HEK293 (cell line): ENCODE results near the gene PRKAG2.

Experiments used
- CTCF ChIP-seq: fragments of 450-650 bp; formaldehyde crosslinking; IDR thresholded peaks from 2 replicates; pipeline ENCODE4 v1.5.1; 2016; ENCODE audit warnings: missing biosample characterization, missing genetic modification characterization
- EGR2 ChIP-seq: fragments of 450-650 bp; formaldehyde crosslinking; IDR thresholded peaks from 2 replicates; pipeline ENCODE4 v1.5.1; 2016; ENCODE audit warnings: low read depth, missing biosample characterization, missing genetic modification characterization
- GLIS1 ChIP-seq: fragments of 450-650 bp; formaldehyde crosslinking; IDR thresholded peaks from 2 replicates; pipeline ENCODE4 v1.5.1; 2016; ENCODE audit warnings: missing biosample characterization, missing genetic modification characterization
- INSM2 ChIP-seq: fragments of 450-650 bp; formaldehyde crosslinking; IDR thresholded peaks from 2 replicates; pipeline ENCODE4 v1.5.1; 2016; ENCODE audit warnings: missing biosample characterization, missing genetic modification characterization
- KLF10 ChIP-seq: fragments of 450-650 bp; IDR thresholded peaks from 2 replicates; pipeline ENCODE4 v1.5.1; 2018; ENCODE audit warnings: missing biosample characterization, mild to moderate bottlenecking, missing genetic modification characterization
- KLF9 ChIP-seq: fragments of 450-650 bp; formaldehyde crosslinking; IDR thresholded peaks from 2 replicates; pipeline ENCODE4 v1.5.1; 2016; ENCODE audit warnings: missing biosample characterization, missing genetic modification characterization, low read depth
- ZBTB20 ChIP-seq: fragments of 450-650 bp; formaldehyde crosslinking; IDR thresholded peaks from 2 replicates; pipeline ENCODE4 v1.5.1; 2016; ENCODE audit warnings: missing biosample characterization, missing genetic modification characterization
- ZBTB21 ChIP-seq: fragments of 450-650 bp; formaldehyde crosslinking; IDR thresholded peaks from 2 replicates; pipeline ENCODE4 v1.5.1; 2017; ENCODE audit warnings: missing biosample characterization, missing genetic modification characterization
- ZBTB7A ChIP-seq: fragments of 450-650 bp; formaldehyde crosslinking; IDR thresholded peaks from 2 replicates; pipeline ENCODE4 v1.5.1; 2016; ENCODE audit warnings: low read depth, missing biosample characterization, missing genetic modification characterization
- ZIC2 ChIP-seq: fragments of 450-650 bp; formaldehyde crosslinking; IDR thresholded peaks from 2 replicates; pipeline ENCODE4 v1.5.1; 2016; ENCODE audit warnings: missing biosample characterization, missing genetic modification characterization
- ZNF114 ChIP-seq: fragments of 450-650 bp; formaldehyde crosslinking; IDR thresholded peaks from 2 replicates; pipeline ENCODE4 v1.5.0; 2017; ENCODE audit warnings: missing biosample characterization, missing genetic modification characterization
- ZNF133 ChIP-seq: fragments of 450-650 bp; formaldehyde crosslinking; IDR thresholded peaks from 2 replicates; pipeline ENCODE4 v1.5.1; 2016; ENCODE audit warnings: missing biosample characterization, missing genetic modification characterization
- ZNF24 ChIP-seq: fragments of 450-650 bp; formaldehyde crosslinking; IDR thresholded peaks from 2 replicates; pipeline ENCODE4 v1.5.1; 2016; ENCODE audit warnings: missing biosample characterization, missing genetic modification characterization
- ZNF280C ChIP-seq: fragments of 450-650 bp; formaldehyde crosslinking; IDR thresholded peaks from 2 replicates; pipeline ENCODE4 v1.5.1; 2016; ENCODE audit warnings: missing biosample characterization, missing genetic modification characterization
- ZNF335 ChIP-seq: fragments of 450-650 bp; formaldehyde crosslinking; conservative IDR thresholded peaks from 2 replicates; pipeline ENCODE4 v1.5.1; 2016; ENCODE audit warnings: missing biosample characterization, missing genetic modification characterization
- ZNF394 ChIP-seq: fragments of 450-650 bp; formaldehyde crosslinking; IDR thresholded peaks from 2 replicates; pipeline ENCODE4 v1.5.1; 2016; ENCODE audit warnings: missing biosample characterization, missing genetic modification characterization, mild to moderate bottlenecking, moderate library complexity, borderline replicate concordance
- ZNF521 ChIP-seq: fragments of 450-650 bp; formaldehyde crosslinking; IDR thresholded peaks from 2 replicates; pipeline ENCODE4 v1.5.1; 2017; ENCODE audit warnings: missing biosample characterization, mild to moderate bottlenecking, missing genetic modification characterization
- ZNF623 ChIP-seq: fragments of 450-650 bp; formaldehyde crosslinking; IDR thresholded peaks from 2 replicates; pipeline ENCODE4 v1.5.1; 2016; ENCODE audit warnings: missing biosample characterization, missing genetic modification characterization
- ZNF660 ChIP-seq: fragments of 450-650 bp; IDR thresholded peaks from 2 replicates; pipeline ENCODE4 v1.5.1; 2018; ENCODE audit warnings: missing biosample characterization, mild to moderate bottlenecking, missing genetic modification characterization
- ZSCAN18 ChIP-seq: fragments of 450-650 bp; formaldehyde crosslinking; IDR thresholded peaks from 2 replicates; pipeline ENCODE4 v1.5.1; 2016; ENCODE audit warnings: missing biosample characterization, missing genetic modification characterization
- TF ChIP-seq, protein P1 (sequence below): fragments of 450-650 bp; formaldehyde crosslinking; IDR thresholded peaks from 2 replicates; pipeline ENCODE4 v1.5.1; 2016; ENCODE audit warnings: missing biosample characterization, missing genetic modification characterization
- TF ChIP-seq, protein P2 (sequence below): fragments of 450-650 bp; formaldehyde crosslinking; IDR thresholded peaks from 2 replicates; pipeline ENCODE4 v1.5.1; 2017; ENCODE audit warnings: missing biosample characterization, missing genetic modification characterization
- TF ChIP-seq, protein P3 (sequence below): fragments of 450-650 bp; formaldehyde crosslinking; optimal IDR thresholded peaks from 2 replicates; pipeline ENCODE3; 2016; ENCODE audit warnings: missing biosample characterization, mild to moderate bottlenecking, missing genetic modification characterization

PRKAG2 gene

GRCh38 chr7:151727579-151728285 is 149.2 kb downstream of the PRKAG2 start (continued):
- TF ChIP-seq ZNF114 (no peak), ZNF660 (tag by site-specific recombination) (peak; percentile 89), ZSCAN18 (tag by site-specific recombination) (no peak), KLF10 (tag by site-specific recombination) (peak; percentile 91), EGR2 (no peak), ZNF521 (no peak), ZNF133 (tag by site-specific recombination) (no peak), CTCF (tag by site-specific recombination) (no peak), GLIS1 (tag by site-specific recombination) (peak; percentile 79), ZIC2 (tag by site-specific recombination) (peak; percentile 54; the same call in 1 of the 2 replicates), ZNF394 (tag by site-specific recombination) (peak; percentile 50; the same call in 1 of the 2 replicates), ZBTB20 (peak; percentile 40; the same call in 1 of the 2 replicates), INSM2 (peak; percentile 61), KLF9 (0 out of 2 replicates have a peak, but pooled peaks have one; percentile 15), ZBTB21 (peak; percentile 69; the same call in 1 of the 2 replicates), ZBTB7A (tag by site-specific recombination) (no peak), ZNF335 (0 out of 2 replicates have a peak, but pooled peaks have one; percentile 13), ZNF280C (tag by site-specific recombination) (no peak), ZNF24 (0 out of 2 replicates have a peak, but pooled peaks have one; percentile 39), ZNF623 (tag by site-specific recombination) (0 out of 2 replicates have a peak, but pooled peaks have one; percentile 8)
- TF ChIP-seq, protein P1, sequence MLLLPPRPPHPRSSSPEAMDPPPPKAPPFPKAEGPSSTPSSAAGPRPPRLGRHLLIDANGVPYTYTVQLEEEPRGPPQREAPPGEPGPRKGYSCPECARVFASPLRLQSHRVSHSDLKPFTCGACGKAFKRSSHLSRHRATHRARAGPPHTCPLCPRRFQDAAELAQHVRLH (tag by site-specific recombination), result no peak
- TF ChIP-seq, protein P2, sequence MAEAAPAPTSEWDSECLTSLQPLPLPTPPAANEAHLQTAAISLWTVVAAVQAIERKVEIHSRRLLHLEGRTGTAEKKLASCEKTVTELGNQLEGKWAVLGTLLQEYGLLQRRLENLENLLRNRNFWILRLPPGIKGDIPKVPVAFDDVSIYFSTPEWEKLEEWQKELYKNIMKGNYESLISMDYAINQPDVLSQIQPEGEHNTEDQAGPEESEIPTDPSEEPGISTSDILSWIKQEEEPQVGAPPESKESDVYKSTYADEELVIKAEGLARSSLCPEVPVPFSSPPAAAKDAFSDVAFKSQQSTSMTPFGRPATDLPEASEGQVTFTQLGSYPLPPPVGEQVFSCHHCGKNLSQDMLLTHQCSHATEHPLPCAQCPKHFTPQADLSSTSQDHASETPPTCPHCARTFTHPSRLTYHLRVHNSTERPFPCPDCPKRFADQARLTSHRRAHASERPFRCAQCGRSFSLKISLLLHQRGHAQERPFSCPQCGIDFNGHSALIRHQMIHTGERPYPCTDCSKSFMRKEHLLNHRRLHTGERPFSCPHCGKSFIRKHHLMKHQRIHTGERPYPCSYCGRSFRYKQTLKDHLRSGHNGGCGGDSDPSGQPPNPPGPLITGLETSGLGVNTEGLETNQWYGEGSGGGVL (tag by site-specific recombination), result peak; percentile 71
- TF ChIP-seq, protein P3, sequence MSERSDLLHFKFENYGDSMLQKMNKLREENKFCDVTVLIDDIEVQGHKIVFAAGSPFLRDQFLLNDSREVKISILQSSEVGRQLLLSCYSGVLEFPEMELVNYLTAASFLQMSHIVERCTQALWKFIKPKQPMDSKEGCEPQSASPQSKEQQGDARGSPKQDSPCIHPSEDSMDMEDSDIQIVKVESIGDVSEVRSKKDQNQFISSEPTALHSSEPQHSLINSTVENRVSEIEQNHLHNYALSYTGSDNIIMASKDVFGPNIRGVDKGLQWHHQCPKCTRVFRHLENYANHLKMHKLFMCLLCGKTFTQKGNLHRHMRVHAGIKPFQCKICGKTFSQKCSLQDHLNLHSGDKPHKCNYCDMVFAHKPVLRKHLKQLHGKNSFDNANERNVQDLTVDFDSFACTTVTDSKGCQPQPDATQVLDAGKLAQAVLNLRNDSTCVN (tag by site-specific recombination), result peak; percentile 15
